HG03571 (cell line): ENCODE results near the gene MEMO1.
"Not testable (repeated sequence)": the region's sequence is repeated elsewhere in the genome, so short reads cannot be mapped to it uniquely, and the experiment has no call there.

Experiments used
- ATAC-seq: cut with Tn5 transposase; IDR thresholded peaks from one replicate; pipeline ENCODE4 v1.9.1; 2021; ENCODE audit not compliant: unreplicated experiment

The MEMO1 gene

DNA sequence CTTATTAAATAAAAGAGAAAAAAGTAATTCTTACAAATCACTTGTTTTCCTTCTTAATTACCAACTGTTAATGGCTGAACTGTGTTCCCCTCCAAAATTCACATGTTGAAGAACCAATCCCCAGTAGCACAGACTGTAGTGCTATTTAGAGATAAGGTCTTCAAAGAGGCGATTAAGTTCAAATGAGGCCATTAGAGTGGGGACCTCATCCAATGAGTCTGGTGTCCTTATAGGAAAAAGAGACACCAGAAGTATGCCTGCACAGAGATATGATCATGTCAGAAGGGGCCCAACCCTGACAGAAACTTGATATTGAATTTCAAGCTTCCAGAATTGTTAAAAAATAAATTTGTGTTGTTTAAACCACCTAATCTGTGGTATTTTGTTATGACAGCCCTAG, 89.8 kb downstream of the MEMO1 start:
- no peak for ATAC-seq

DNA sequence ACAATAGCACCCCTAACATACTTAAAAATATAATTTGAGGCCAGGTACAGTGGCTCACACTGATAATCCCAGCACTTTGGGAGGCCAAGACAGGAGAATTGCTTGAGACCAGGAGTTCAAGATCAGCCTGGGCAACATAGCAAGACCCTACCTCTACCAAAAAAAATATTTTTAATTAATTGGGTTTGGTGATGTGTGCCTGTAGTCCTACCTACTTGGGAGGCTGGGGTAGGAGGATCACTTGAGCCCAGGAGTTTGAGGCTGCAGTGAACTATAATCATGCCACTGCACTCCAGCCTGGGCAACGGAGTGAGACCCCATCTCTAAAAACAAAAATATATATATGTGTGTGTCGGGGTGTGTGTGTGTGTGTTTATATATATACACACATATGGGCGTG, 91.3 kb downstream of the MEMO1 start:
- no peak for ATAC-seq

DNA sequence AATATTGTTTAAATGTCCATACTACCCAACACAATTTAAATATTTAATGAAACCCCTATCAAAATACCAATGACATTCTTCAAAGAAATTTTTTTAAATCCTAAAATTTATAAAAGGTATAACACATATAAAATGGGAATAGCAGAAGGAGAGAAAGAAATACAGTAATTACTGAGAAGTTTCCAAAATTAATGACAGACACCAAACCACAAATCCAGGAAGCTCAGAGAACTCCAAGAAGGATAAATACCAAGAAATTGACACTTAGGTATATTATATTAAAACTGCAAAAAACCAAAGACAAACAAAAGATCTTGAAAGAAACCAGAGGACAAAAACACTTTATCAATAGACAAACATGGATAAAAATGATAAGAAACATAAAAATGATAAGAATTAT, 101.1 kb downstream of the MEMO1 start:
- ATAC-seq: no peak

DNA sequence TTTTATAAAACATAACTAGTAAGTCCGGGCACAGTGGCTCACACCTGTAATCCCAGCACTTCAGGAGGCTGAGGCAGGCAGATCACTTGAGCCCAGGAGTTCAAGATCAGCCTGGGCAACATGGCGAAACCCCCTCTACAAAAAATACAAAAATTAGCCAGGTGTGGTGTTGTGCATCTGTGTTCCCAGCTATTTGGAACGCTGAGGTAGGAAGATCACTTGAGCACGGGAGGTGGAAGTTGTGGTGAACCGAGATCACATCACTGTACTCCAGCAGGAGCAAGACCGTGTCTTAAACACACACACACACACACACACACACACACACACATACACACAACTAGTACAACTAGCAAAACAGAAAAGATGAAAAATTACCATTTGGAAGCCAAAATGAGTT, 103.3 kb downstream of the MEMO1 start:
- ATAC-seq: not testable (repeated sequence)

DNA sequence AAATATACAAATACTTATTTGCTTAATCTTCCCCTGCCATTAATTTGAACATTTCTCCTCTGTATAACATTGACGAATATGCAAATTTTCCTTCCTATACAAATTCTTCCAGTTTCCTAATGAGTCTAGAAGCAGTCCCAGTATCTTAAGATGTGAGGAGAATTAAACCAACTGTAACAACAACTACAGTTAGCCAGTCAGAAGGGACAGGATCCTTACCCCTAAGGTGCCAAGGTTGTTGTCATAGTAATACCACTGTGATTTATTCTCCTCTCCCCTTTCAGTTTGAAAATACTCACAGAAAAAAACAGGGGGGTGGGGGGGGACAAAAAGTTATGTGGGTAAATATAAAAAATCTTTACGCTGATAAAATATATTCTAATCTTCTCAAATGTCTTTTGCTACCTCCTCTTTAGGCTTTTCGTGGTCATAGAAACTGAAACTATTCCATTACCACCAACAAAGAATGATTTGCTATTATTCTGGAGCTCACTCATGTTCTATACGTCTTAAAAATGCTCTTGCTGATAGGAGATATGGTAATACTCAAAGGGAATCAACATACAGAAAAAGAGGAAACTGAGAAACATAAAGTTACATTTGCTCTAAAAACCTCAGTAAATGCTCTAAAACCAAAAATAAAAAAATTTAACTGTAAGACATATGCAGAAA, 107.6 kb downstream of the MEMO1 start:
- no peak for ATAC-seq

DNA sequence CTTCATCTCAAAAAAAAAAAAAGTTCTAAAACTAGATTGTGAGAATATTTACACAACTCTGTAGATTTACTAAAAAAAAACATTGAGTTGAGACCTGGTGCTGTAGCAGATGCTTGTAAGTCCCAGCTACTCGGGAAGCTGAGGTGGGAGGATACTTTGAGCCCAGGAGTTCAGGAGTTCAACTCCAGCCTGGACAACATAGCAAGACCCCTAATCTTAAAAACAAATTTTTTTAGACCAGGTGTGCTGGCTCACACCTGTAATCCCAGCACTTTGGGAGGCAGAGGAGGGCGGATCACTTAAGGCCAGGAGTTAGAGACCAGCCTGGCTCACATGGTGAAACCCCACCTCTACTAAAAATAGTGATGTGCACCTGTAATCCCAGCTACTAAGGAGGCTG, 108.9 kb downstream of the MEMO1 start:
- no peak for ATAC-seq

DNA sequence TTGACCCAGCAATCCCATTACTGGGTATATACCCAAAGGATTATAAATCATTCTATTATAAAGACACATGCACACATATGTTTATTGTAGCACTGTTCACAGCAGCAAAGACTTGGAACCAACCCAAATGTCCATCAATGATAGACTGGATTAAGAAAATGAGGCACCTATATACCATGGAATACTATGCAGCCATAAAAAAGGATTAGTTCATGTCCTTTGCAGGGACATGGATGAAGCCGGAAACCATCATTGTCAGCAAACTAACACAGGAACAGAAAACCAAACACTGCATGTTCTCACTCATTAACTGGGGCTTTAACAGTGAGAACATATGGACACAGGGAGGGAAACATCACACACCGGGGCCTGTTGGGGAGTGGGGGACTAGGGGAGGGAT, 110.7 kb downstream of the MEMO1 start:
- not testable (repeated sequence) for ATAC-seq

DNA sequence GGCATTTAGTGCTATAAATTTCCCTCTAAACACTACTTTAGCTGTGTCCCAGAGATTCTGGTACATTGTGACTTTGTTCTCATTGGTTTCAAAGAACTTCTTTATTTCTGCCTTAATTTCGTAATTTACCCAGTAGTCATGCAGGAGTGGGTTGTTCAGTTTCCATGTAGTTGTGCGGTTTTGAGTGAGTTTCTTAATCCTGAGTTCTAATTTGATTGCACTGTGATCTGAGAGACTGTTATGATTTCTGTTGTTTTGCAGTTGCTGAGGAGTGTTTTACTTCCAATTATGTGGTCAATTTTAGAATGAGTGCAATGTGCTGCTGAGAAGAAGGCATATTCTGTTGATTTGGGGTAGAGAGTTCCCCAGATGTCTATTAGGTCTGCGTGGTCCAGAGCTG, 112.5 kb downstream of the MEMO1 start:
- not testable (repeated sequence) for ATAC-seq

DNA sequence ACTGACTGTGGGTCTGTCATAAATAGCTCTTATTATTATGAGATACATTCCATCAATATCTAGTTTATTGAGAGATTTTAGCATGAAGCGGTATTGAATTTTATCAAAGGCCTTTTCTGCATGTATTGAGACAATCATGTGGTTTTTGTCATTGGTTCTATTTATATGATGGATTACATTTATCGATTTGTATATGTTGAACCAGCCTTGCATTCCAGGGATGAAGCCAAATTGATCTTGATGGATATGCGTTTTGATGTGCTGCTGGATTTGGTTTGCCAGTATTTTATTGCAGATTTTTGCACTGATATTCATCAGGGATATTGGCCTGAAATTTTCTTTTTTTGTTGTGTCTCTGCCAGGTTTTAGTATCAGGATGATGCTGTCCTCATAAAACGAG, 113.5 kb downstream of the MEMO1 start:
- ATAC-seq: not testable (repeated sequence)

DNA sequence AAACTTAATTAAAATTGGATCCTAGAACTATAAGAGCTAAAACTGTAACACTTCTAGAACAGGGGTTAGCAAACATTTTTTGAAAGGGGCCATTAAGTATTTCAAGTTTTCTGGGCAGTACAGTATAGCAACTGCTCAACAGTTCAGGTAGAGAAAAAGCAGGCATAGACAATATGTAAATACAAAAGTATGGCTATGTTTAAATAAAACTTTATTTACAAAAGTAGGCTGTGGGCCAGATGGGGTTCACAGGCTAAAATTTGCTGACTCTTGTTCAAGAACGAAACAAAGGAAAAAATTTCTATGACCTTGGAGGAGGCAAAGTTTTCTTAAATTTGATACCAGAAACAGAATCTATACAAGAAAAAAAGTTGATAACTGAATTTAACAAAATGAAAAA, 114.5 kb downstream of the MEMO1 start:
- no peak for ATAC-seq

DNA sequence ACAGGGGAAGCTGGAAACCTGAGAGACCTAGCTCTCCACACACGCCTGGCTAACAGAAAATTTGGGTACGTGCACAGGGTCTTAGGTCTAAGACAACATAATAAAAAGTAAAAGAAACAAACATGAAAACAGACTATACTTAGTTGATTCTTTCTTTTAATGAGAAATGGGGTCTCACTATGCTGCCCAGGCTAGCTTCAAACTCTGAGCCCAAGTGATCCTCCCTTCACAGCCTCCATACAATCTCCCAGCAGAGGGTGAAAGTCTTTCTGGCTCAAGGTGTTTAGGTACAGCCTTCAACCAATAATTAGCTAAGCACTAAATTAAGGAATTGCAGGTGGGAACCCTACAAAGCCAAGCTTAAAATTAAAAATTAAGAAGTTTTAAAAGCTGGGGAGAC, 116.2 kb downstream of the MEMO1 start:
- ATAC-seq: no peak

DNA sequence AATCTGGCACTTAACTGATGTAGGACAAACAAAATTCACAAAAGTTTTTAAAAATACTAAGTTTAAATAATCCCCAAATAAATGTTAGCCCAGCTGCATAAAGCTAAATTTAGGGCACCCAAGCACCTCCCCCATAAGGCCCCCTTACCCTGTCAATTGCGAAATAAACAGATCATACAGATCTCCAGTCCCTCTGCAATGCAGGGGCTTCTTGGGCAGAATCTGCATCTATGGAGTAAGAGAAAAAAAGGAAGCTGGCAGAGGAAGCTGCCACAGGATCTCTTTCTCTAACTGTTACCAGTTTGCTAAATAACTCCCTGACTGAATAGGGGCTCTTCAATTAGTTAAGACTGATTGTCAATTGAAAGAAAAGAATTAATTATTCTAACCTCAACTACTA, 117.7 kb downstream of the MEMO1 start:
- ATAC-seq: no peak

DNA sequence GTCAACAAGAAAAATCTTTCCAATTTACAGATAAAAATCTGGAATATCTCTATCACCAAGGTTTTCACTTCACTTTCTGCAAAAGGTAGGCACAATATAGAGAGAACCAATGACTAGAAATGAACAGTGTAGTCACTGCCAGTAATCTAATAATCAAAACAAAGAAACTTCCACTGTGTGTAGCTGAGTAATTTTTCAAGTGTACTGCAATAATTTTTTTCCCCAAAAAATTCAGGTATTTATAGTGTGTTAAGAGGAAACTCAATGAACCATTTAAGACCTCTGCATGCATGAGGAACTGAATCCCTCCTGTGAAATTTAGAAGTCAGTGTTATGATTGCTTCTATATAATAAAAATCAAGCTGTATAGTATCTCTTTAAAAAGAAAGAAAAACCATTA, 121.8 kb downstream of the MEMO1 start:
- ATAC-seq: no peak

DNA sequence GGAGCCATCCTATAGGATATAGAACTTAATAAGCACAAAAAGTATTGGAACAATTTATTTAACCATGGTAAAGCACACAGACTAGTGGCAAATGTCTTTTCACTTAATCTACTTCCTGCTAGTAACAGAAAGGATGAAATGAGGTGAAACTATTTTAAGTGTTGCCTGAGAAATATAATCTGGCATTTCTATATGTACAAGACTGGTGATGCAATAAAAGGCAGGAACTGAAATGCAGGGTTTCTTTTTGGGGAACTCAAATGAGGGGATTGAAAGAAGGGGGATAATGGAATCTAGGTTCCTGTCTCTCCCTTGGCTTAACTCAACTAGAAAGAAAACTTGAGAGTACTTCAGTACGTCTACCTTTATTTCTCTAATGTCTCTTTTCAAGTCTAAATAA, 122.3 kb downstream of the MEMO1 start:
- ATAC-seq: no peak

DNA sequence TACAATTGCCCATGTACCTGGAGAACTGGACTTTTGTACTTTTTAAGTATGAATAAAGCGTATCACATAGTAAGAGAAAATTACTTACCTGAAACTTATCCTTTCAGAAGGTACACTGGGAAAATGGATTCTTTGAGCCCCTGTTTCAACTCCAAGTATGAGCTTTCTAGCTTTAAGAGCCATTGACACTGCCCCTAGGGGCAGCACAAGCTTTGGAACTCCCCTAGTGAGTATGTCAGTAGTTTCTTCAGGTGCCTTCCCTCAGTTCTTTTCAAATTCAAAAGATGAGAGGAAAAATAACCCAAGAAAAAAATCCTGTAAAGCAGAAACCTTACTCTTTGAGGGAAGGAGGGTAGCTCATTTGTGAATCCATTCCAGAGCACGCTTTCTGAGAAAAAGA, 124.1 kb downstream of the MEMO1 start:
- ATAC-seq: no peak

DNA sequence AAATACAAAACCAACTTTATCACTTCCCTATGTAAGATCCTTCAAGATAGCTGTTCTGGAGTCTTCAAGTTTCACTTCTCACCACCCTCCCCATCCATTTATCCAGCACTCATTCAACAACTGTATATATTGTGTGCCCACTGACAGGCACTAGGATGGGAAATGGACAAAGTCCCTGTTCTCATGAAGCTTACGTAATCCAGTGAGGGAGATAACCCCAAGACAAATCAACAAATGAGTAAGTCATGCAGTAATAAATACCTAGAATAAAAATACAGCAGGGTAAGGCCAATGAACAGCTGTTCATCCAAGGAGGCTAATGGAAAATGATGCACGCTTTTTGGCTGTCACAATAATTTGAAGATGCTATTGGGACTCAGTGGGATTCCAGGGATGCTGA, 133.8 kb downstream of the MEMO1 start:
- ATAC-seq: no peak

DNA sequence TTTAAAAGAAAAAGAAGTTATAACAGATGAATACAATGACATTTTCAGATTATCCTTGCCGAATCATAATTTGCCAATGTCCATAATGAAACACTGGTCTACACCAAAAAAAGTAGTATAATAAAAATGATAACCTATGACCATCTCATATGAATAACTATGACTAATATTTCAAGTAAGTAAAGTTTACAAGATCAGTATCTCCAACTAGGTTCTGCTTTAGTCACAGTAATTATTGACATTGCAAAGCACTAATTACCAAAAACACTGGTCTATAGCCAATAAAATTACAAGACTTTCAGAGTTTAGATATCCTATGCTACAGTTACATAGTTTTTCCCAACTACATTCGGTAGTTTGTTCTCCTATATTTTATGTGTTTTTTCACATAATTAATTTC, 136.7 kb downstream of the MEMO1 start:
- no peak for ATAC-seq

DNA sequence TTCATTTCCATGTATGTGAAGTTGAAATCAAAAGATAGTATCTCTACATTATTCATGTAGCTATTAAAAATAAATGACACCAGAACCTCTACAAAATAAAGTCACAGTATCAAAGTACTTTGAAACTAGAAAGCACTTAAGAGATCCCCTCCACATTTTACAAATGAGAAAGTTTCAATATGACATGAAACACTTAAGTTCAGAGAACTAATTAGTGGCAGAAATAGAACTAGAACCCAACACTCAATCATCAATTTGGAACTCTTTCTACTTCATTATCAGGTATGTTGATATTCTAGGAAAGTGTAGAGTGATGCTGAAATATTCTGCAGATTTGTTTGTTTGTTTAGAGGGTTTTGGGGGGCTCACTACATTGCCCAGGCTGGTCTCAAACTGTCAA, 145.6 kb downstream of the MEMO1 start:
- ATAC-seq: no peak

DNA sequence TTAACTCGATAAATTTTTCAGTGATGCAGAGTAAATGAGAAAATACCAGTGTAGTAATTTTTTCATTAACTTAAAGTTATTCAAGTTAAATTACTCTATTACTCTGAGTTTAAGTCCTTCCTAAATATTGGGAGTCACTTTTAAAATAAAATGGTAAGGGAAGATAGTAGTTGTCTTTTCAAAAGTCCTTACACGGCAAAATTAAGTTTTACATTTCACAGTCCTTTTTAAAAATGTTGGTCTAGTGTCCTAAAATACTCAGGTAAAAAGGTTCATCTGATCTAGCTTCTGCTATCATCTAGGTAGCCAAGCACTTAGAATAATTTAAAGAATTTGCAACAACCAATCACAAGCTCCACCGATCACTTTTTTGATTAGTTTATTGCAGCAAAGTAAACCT, 146.9 kb downstream of the MEMO1 start:
- ATAC-seq: no peak

DNA sequence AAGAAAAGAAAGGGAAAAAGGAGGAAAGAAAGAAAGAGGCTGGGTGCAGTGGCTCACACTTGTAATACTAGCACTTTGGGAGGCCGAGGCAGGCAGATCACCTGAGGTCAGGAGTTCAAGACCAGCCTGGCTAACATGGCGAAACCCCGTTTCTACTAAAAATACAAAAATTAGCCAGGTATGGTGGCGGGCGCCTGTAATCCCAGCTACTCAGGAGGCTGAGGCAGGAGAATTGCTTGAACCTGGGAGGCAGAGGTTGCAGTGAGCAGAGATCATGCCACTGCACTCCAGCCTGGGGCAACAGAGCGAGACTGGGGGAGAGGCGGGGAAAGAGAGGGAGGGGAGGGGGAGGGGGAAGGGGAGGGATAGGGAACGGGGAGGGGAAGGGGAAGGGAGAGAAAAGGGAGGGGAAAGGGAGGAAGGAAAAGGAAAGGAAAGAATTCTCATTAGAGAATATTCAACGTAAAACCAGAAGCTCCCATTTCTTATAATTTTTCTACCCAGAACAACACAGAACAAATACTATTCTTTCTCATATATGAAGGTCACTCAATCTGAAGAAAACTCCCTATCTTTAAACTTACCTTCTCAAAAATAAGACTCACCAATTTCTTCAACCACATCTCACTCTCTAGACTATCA, 147.7 kb downstream of the MEMO1 start:
- not testable (repeated sequence) for ATAC-seq

DNA sequence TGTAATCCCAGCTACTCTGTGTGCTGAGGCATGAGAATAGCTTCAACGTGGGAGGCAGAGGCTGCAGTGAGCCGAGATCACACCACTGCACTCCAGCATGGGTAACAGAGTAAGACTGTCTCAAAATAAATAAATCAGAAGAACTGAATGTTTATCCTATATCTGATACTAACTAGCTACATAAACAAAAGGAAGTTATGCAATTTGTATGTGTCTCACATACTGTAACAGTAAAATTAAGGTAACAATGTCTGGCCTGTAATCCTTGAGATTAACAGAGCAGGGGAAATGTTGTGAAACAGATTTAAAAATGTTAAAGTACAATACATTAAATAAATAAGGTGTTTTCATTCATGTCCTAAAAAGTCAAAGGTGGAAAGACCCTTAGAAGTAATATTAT, 150.8 kb downstream of the MEMO1 start:
- no peak for ATAC-seq

DNA sequence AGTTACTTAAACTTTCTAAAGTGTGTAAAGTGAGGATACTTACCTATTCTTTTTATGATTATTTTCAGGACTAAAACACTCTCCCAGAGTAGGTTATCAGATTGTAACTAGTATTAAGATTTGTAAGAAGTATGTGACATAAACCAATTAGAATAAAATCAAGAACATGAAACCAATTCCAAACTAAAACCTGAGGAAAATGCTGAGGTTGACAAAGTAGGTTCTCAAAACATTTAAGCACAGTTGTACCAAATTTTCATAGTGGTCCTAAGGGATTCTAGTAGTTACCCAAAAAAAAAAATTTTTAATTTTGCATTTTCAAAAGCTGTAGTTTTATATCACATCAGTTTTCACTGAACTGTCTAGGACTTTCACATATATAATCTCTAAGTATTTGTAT, 157.3 kb downstream of the MEMO1 start:
- ATAC-seq: no peak

DNA sequence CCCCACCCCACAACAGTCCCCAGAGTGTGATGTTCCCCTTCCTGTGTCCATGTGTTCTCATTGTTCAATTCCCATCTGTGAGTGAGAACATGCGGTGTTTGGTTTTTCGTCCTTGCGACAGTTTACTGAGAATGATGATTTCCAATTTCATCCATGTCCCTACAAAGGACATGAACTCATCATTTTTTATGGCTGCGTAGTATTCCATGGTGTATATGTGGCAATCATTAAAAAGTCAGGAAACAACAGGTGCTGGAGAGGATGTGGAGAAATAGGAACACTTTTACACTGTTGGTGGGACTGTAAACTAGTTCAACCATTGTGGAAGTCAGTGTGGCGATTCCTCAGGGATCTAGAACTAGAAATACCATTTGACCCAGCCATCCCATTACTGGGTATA, 168.7 kb downstream of the MEMO1 start:
- not testable (repeated sequence) for ATAC-seq
